ENCODE measurements around the gene MSANTD7.

MSANTD7 gene

DNA sequence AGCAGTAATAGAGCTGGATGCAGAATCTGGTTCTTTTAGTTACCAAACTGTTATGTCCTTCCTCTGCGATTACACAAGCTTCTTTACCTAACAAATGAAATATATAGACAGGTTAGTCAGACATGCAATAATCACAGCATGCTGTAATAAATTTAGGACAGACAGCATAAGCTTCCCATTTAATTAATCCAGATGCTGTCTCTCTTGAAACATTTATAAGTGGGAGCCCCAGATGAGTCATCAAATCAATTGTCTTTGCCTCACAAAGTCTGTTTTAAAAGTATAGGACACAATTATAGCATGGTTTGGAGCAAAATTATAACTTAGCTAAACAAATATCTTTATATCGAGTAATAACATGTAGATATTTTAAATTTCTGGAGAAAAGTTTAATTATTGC is 1.9 kb upstream of the MSANTD7 start:
- POLR2A ChIA-PET (ENCODE audit: low non-redundant PET), result interaction anchor here (0.6 kb wide), 1 partner anchor 1035 kb away, joined by 10 read pairs; no protein-coding TSS in a partner anchor

GRCh38 chr10:14837003-14837756 is 926 bp upstream of the MSANTD7 start:
- TF ChIP-seq, protein P1, sequence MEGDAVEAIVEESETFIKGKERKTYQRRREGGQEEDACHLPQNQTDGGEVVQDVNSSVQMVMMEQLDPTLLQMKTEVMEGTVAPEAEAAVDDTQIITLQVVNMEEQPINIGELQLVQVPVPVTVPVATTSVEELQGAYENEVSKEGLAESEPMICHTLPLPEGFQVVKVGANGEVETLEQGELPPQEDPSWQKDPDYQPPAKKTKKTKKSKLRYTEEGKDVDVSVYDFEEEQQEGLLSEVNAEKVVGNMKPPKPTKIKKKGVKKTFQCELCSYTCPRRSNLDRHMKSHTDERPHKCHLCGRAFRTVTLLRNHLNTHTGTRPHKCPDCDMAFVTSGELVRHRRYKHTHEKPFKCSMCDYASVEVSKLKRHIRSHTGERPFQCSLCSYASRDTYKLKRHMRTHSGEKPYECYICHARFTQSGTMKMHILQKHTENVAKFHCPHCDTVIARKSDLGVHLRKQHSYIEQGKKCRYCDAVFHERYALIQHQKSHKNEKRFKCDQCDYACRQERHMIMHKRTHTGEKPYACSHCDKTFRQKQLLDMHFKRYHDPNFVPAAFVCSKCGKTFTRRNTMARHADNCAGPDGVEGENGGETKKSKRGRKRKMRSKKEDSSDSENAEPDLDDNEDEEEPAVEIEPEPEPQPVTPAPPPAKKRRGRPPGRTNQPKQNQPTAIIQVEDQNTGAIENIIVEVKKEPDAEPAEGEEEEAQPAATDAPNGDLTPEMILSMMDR (conservative IDR thresholded peaks at IDR 0.05; ENCODE audit: low read depth), result no peak
- ChIA-PET CTCF (interaction anchor here (0.6 to 1.9 kb wide), 3 partner anchors 14 to 269 kb away, joined by 3 to 6 read pairs (median 6); no protein-coding TSS in a partner anchor), POLR2A (ENCODE audit: low non-redundant PET) (no interaction called here)
- DNase-seq (ENCODE audit: low spot score), result no peak
- H3K27ac ChIP-seq, result peak overlapping the region; percentile 87

More for the DNA sequence above, 1.9 kb upstream of the MSANTD7 start:
- DNase-seq (ENCODE audit: low spot score), result no peak
- TF ChIP-seq, protein P1 (conservative IDR thresholded peaks at IDR 0.05; ENCODE audit: low read depth), result no peak
- H3K27ac ChIP-seq, result peak overlapping the region; percentile 35; the same call in 1 of the 2 replicates
- CTCF ChIA-PET, result interaction anchor here (1.9 kb wide), 1 partner anchor 13 kb away, joined by 6 read pairs; no protein-coding TSS in a partner anchor

DNA sequence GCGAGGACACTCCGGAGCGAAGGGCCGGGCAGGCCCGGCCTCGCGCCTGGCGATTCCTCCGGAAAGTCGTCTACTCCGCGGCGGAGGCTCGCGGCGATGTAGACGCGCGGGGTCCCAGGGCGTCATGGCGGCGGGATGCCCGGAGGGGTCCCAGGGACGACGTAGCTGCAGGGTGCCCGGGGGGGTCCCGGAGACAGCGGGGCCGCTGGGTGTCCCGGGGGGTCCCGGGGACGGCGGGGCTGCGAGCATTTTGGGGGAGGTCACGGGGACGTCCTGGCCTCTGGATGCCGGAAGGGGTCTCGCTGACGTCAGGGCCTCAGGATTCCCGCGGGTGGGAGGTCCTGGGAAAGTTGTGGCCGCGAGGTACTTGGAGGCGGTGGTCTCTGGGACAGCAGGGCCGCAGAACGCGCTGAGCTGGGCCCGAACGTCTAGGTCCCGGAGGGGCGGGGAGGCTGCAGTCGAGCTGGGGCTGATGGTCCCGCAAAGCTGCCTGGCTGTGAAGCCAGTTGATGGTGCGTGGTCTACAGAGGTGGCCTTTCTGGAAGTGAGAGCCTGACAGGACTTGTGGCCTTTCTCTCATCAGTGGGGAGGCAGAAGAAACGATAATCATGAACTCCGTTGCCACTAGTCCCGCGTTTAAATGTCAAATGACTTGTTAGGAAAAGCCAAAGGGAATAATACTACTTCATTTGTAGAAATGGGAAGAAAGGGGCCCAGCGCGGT is 637 bp downstream of the MSANTD7 start:
- peak overlapping the region; percentile 87 for H3K27ac ChIP-seq
- CTCF ChIA-PET, result no interaction called here
- TF ChIP-seq, protein P1 (conservative IDR thresholded peaks at IDR 0.05; ENCODE audit: low read depth), result no peak
- DNase-seq (ENCODE audit: low spot score), result peak; percentile 32
- POLR2A ChIA-PET (ENCODE audit: low non-redundant PET), result no interaction called here

DNA sequence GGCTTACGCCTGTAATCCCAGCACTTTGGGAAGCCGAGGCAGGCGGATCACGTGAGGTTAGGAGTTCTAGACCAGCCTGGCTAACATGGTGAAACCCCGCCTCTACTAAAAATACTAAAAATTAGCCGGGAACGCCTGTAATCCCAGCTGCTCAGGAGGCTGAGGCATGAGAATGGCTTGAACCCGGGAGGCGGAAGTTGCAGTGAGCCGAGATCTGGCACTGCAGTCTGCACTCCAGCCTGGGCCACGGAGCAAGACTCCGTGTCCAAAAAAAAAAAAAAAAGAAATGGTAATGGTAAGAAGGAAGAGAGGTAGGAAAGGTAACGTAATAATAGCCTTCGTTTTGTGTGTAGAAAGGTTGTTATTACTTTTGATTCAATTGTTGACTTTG is 1.2 kb downstream of the MSANTD7 start:
- DNase-seq (ENCODE audit: low spot score), result no peak
- ChIA-PET POLR2A (ENCODE audit: low non-redundant PET) (no interaction called here), CTCF (no interaction called here)
- TF ChIP-seq, protein P1 (conservative IDR thresholded peaks at IDR 0.05; ENCODE audit: low read depth), result no peak
- peak overlapping the region; percentile 87 for H3K27ac ChIP-seq

GRCh38 chr10:14840178-14840577 is 2.1 kb downstream of the MSANTD7 start:
- TF ChIP-seq, protein P1 (conservative IDR thresholded peaks at IDR 0.05; ENCODE audit: low read depth), result no peak
- ChIA-PET CTCF (no interaction called here), POLR2A (ENCODE audit: low non-redundant PET) (no interaction called here)
- DNase-seq (ENCODE audit: low spot score), result no peak
- no peak overlapping the region for H3K27ac ChIP-seq

DNA sequence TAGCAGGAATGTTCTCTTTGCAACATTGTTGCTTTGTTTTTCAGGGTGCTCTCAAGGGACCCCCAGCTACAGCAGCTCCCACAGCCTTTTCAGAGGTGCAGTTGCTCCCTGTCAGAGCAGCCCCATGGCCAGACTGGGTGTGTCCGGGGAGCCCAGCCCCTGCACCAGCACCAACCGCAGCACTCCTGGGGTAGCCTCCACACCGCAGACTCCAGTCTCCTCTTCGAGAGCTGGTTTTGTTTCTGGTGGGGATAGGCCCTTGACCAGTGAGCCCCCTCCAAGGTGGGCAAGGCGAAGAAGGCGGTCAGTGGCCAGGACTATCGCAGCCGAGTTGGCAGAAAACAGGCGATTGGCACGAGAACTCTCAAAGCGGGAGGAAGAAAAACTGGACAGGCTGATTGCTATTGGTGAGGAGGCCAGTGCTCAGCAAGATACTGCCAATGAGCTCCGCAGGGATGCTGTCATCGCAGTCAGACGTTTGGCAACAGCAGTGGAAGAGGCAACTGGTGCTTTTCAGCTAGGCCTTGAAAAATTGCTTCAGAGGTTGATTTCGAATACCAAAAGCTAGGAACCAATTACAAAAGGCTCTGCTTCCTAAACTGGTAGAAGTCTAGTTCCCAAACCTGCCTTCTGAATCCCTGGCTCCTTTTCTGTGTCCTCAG is 5.4 kb downstream of the MSANTD7 start:
- ChIA-PET POLR2A (ENCODE audit: low non-redundant PET) (no interaction called here), CTCF (no interaction called here)
- H3K27ac ChIP-seq, result no peak overlapping the region
- DNase-seq (ENCODE audit: low spot score), result no peak
- TF ChIP-seq, protein P1 (conservative IDR thresholded peaks at IDR 0.05; ENCODE audit: low read depth), result no peak
